ENCODE data around the gene PCDHA1. TPM values are rescaled to one million over a fixed set of nuclear protein-coding genes. Genes with fewer than 3 reads are reported as not detected.

Gene PCDHA1
- total RNA-seq, 1 experiment from 2014 or later = 0.45 TPM

- intact Hi-C loops (cut with micrococcal nuclease; ENCODE audit: unreplicated experiment) = loop anchor here (5.0 kb wide), 1 partner anchor 36 kb away; no protein-coding TSS in a partner anchor
- TF ChIP-seq CTCF (conservative IDR thresholded peaks at IDR 0.05; ENCODE audit: low read depth, low read length) (no peak), EZH2 (IDR thresholded peaks at IDR 0.05; ENCODE audit: borderline replicate concordance, low read depth, low read length, poor library complexity, severe bottlenecking) (no peak)
- Histone ChIP-seq H3K4me1 (ENCODE audit: insufficient read depth, low read length, poor library complexity, severe bottlenecking) (peaks cover 48% of the 10 kb centered on the region), H3K27me3 (replicated peaks; ENCODE audit: insufficient read depth, low read depth, low read length, poor library complexity) (no peaks in the 10 kb centered on the region), H3K36me3 (ENCODE audit: insufficient read depth, low read length, poor library complexity, severe bottlenecking) (no peaks in the 10 kb centered on the region), H3K4me3 (ENCODE audit: low read depth, low read length, poor library complexity, severe bottlenecking) (peak overlapping the region; percentile 68), H3K9me3 (ENCODE audit: low read depth, low read length, poor library complexity, severe bottlenecking) (no peaks in the 10 kb centered on the region), H3K27ac (ENCODE audit: low read depth, low read length, poor library complexity, severe bottlenecking) (peak overlapping the region; percentile 71)
- POLR2A ChIA-PET (ENCODE audit: low non-redundant PET) = interaction anchor here (0.6 kb wide), 1 partner anchor 880 kb away, joined by 10 read pairs; no protein-coding TSS in a partner anchor
- no peak for DNase-seq (ENCODE audit: low spot score)
- CTCF ChIA-PET = interaction anchor here (1.1 kb wide), 2 partner anchors 27 to 75 kb away, joined by 3 to 4 read pairs; no protein-coding TSS in a partner anchor
- no TSS peak for BruUV-seq (replicated peaks)
These were observed 180.0 kb downstream of the PCDHA1 start for GRCh38 chr5:140965905-140966292.

GRCh38 chr5:140966293-140967225, 180.6 kb downstream of the PCDHA1 start, which contains the start of gene PCDHAC2:
TSS of gene PCDHAC2 (plus strand) at chr5:140966476. CDS start at chr5:140966767, 291 bp downstream.
- Histone ChIP-seq H3K4me1 (ENCODE audit: insufficient read depth, low read length, poor library complexity, severe bottlenecking) (peaks cover 55% of the 10 kb centered on the region), H3K36me3 (ENCODE audit: insufficient read depth, low read length, poor library complexity, severe bottlenecking) (no peaks in the 10 kb centered on the region), H3K27me3 (replicated peaks; ENCODE audit: insufficient read depth, low read depth, low read length, poor library complexity) (no peaks in the 10 kb centered on the region), H3K27ac (ENCODE audit: low read depth, low read length, poor library complexity, severe bottlenecking) (peak within 1 kb of the TSS; percentile 71), H3K9me3 (ENCODE audit: low read depth, low read length, poor library complexity, severe bottlenecking) (no peaks in the 10 kb centered on the region), H3K4me3 (ENCODE audit: low read depth, low read length, poor library complexity, severe bottlenecking) (peak within 1 kb of the TSS; percentile 68)
- BruUV-seq (replicated peaks) = no TSS peak
- POLR2A ChIA-PET (ENCODE audit: low non-redundant PET) = no interaction called here
- DNase-seq (ENCODE audit: low spot score) = peak; percentile 87
- TF ChIP-seq CTCF (conservative IDR thresholded peaks at IDR 0.05; ENCODE audit: low read depth, low read length) (no peak), EZH2 (IDR thresholded peaks at IDR 0.05; ENCODE audit: borderline replicate concordance, low read depth, low read length, poor library complexity, severe bottlenecking) (no peak)
- intact Hi-C loops (cut with micrococcal nuclease; ENCODE audit: unreplicated experiment) = loop anchor here (5.0 kb wide), 1 partner anchor 36 kb away; no protein-coding TSS in a partner anchor
- CTCF ChIA-PET = interaction anchor here (1.1 to 1.4 kb wide), 3 partner anchors 27 to 75 kb away, joined by 3 to 8 read pairs (median 4); no protein-coding TSS in a partner anchor

GRCh38 chr5:140967226-140967893, 181.4 kb downstream of the PCDHA1 start:
- Histone ChIP-seq H3K9me3 (ENCODE audit: low read depth, low read length, poor library complexity, severe bottlenecking) (no peaks in the 10 kb centered on the region), H3K27ac (ENCODE audit: low read depth, low read length, poor library complexity, severe bottlenecking) (no peak overlapping the region)

More at GRCh38 chr5:140967226-140967893, 181.4 kb downstream of the PCDHA1 start:
- ChIA-PET POLR2A (ENCODE audit: low non-redundant PET) (no interaction called here), CTCF (interaction anchor here (1.4 kb wide), 1 partner anchor 73 kb away, joined by 8 read pairs; no protein-coding TSS in a partner anchor)
- intact Hi-C loops (cut with micrococcal nuclease; ENCODE audit: unreplicated experiment) = loop anchor here (5.0 kb wide), 1 partner anchor 35 kb away; no protein-coding TSS in a partner anchor
- TF ChIP-seq EZH2 (IDR thresholded peaks at IDR 0.05; ENCODE audit: borderline replicate concordance, low read depth, low read length, poor library complexity, severe bottlenecking) (no peak), CTCF (conservative IDR thresholded peaks at IDR 0.05; ENCODE audit: low read depth, low read length) (no peak)
- no peak for DNase-seq (ENCODE audit: low spot score)
- no peaks in the 10 kb centered on the region for H3K27me3 ChIP-seq (replicated peaks; ENCODE audit: insufficient read depth, low read depth, low read length, poor library complexity)
- H3K4me1 ChIP-seq (ENCODE audit: insufficient read depth, low read length, poor library complexity, severe bottlenecking) = peaks cover 58% of the 10 kb centered on the region
- peak overlapping the region; percentile 68 for H3K4me3 ChIP-seq (ENCODE audit: low read depth, low read length, poor library complexity, severe bottlenecking)
- no TSS peak for BruUV-seq (replicated peaks)
- H3K36me3 ChIP-seq (ENCODE audit: insufficient read depth, low read length, poor library complexity, severe bottlenecking) = no peaks in the 10 kb centered on the region

Data from A673 (cell line).